GM21423 (cell line): ENCODE results near the gene SZT2.
"Not testable (repeated sequence)": the region's sequence is repeated elsewhere in the genome, so short reads cannot be mapped to it uniquely, and the experiment has no call there.

Experiments
- ATAC-seq: cut with Tn5 transposase; IDR thresholded peaks from one replicate; pipeline ENCODE4 v1.9.1; 2021; ENCODE audit warnings: mild to moderate bottlenecking, moderate library complexity; ENCODE audit not compliant: unreplicated experiment

The SZT2 gene

GRCh38 chr1:43477716-43478115 is 88.0 kb downstream of the SZT2 start:
- no peak for ATAC-seq

- no peak for ATAC-seq
Measured at GRCh38 chr1:43479414-43479813, 89.7 kb downstream of the SZT2 start.

GRCh38 chr1:43481491-43481890 is 91.8 kb downstream of the SZT2 start:
- ATAC-seq: no peak

- ATAC-seq: no peak
Measured at GRCh38 chr1:43482215-43482614, 92.5 kb downstream of the SZT2 start.

GRCh38 chr1:43484367-43484766 is 94.7 kb downstream of the SZT2 start:
- no peak for ATAC-seq

- no peak for ATAC-seq
Measured at GRCh38 chr1:43488165-43488564, 98.5 kb downstream of the SZT2 start.

- ATAC-seq: no peak
Measured at GRCh38 chr1:43491061-43491460, 101.4 kb downstream of the SZT2 start.

- ATAC-seq: no peak
Measured at GRCh38 chr1:43492826-43493225, 103.1 kb downstream of the SZT2 start.

GRCh38 chr1:43493661-43494450 is 104.2 kb downstream of the SZT2 start:
- ATAC-seq: no peak

- ATAC-seq: no peak
Measured at GRCh38 chr1:43495204-43495603, 105.5 kb downstream of the SZT2 start.

- ATAC-seq: no peak
Measured at GRCh38 chr1:43499898-43500297, 110.2 kb downstream of the SZT2 start.

GRCh38 chr1:43501806-43502205 is 112.1 kb downstream of the SZT2 start:
- ATAC-seq: not testable (repeated sequence)

GRCh38 chr1:43503534-43503933 is 113.8 kb downstream of the SZT2 start:
- no peak for ATAC-seq
